ENCODE data around the gene FNDC3B.

The FNDC3B gene

GRCh38 chr3:172159962-172160538, 120.7 kb downstream of the FNDC3B start:
- H3K4me1 ChIP-seq (ENCODE audit: control insufficient read depth, insufficient read depth, low read length, poor library complexity, severe bottlenecking) = peaks cover 17% of the 10 kb centered on the region
- 54 to 79% methylated on average over 3 of the region's 4 CpGs for WGBS, 2 experiments (ENCODE audit: insufficient coverage in 2 of 2)
- peaks cover 45% of the 10 kb centered on the region for H3K36me3 ChIP-seq (ENCODE audit: control insufficient read depth, insufficient read depth, low read length)
- no peak overlapping the region for H3K4me3 ChIP-seq (ENCODE audit: extremely low read depth, insufficient read depth, low read length, poor library complexity, severe bottlenecking)
- H3K9me3 ChIP-seq (ENCODE audit: control insufficient read depth, low read length) = no peaks in the 10 kb centered on the region
- H3K27ac ChIP-seq (ENCODE audit: low read depth, low read length, severe bottlenecking) = no peak overlapping the region

GRCh38 chr3:172161133-172161789, 121.9 kb downstream of the FNDC3B start:
- H3K36me3 ChIP-seq (ENCODE audit: control insufficient read depth, insufficient read depth, low read length) = peaks cover 39% of the 10 kb centered on the region
- 92 to 100% methylated on average over 1 to 2 of the region's 4 CpGs for WGBS, 2 experiments (ENCODE audit: insufficient coverage in 2 of 2)
- H3K4me3 ChIP-seq (ENCODE audit: extremely low read depth, insufficient read depth, low read length, poor library complexity, severe bottlenecking) = no peak overlapping the region
- peaks cover 5% of the 10 kb centered on the region for H3K4me1 ChIP-seq (ENCODE audit: control insufficient read depth, insufficient read depth, low read length, poor library complexity, severe bottlenecking)
- H3K9me3 ChIP-seq (ENCODE audit: control insufficient read depth, low read length) = no peaks in the 10 kb centered on the region
- H3K27ac ChIP-seq (ENCODE audit: low read depth, low read length, severe bottlenecking) = no peak overlapping the region

- Histone ChIP-seq H3K9me3 (ENCODE audit: control insufficient read depth, low read length) (no peaks in the 10 kb centered on the region), H3K36me3 (ENCODE audit: control insufficient read depth, insufficient read depth, low read length) (peaks cover 37% of the 10 kb centered on the region), H3K4me3 (ENCODE audit: extremely low read depth, insufficient read depth, low read length, poor library complexity, severe bottlenecking) (no peak overlapping the region), H3K4me1 (ENCODE audit: control insufficient read depth, insufficient read depth, low read length, poor library complexity, severe bottlenecking) (no peaks in the 10 kb centered on the region), H3K27ac (ENCODE audit: low read depth, low read length, severe bottlenecking) (no peak overlapping the region)
- WGBS, 2 experiments (ENCODE audit: insufficient coverage in 2 of 2) = 85 to 87% methylated on average over 5 of the region's 9 CpGs
These were observed 122.6 kb downstream of the FNDC3B start for GRCh38 chr3:172161959-172162358.

- WGBS, 2 experiments (ENCODE audit: insufficient coverage in 2 of 2) = 100% methylated on average over 1 of the region's 3 CpGs
- Histone ChIP-seq H3K9me3 (ENCODE audit: control insufficient read depth, low read length) (no peaks in the 10 kb centered on the region), H3K4me3 (ENCODE audit: extremely low read depth, insufficient read depth, low read length, poor library complexity, severe bottlenecking) (no peak overlapping the region), H3K4me1 (ENCODE audit: control insufficient read depth, insufficient read depth, low read length, poor library complexity, severe bottlenecking) (no peaks in the 10 kb centered on the region), H3K36me3 (ENCODE audit: control insufficient read depth, insufficient read depth, low read length) (peaks cover 23% of the 10 kb centered on the region), H3K27ac (ENCODE audit: low read depth, low read length, severe bottlenecking) (no peak overlapping the region)
These were observed 123.9 kb downstream of the FNDC3B start for GRCh38 chr3:172163320-172163719.

GRCh38 chr3:172164620-172165362, 125.4 kb downstream of the FNDC3B start:
- peaks cover 13% of the 10 kb centered on the region for H3K4me1 ChIP-seq (ENCODE audit: control insufficient read depth, insufficient read depth, low read length, poor library complexity, severe bottlenecking)
- no peak overlapping the region for H3K27ac ChIP-seq (ENCODE audit: low read depth, low read length, severe bottlenecking)
- WGBS, 2 experiments (ENCODE audit: insufficient coverage in 2 of 2) = 100% methylated on average over 2 of the region's 6 CpGs; no CpG with 5 or more reads in 1 of the 2 experiments

GRCh38 chr3:172166261-172166660, 126.9 kb downstream of the FNDC3B start:
- Histone ChIP-seq H3K9me3 (ENCODE audit: control insufficient read depth, low read length) (no peaks in the 10 kb centered on the region), H3K36me3 (ENCODE audit: control insufficient read depth, insufficient read depth, low read length) (peaks cover 15% of the 10 kb centered on the region), H3K4me1 (ENCODE audit: control insufficient read depth, insufficient read depth, low read length, poor library complexity, severe bottlenecking) (peaks cover 27% of the 10 kb centered on the region), H3K4me3 (ENCODE audit: extremely low read depth, insufficient read depth, low read length, poor library complexity, severe bottlenecking) (no peak overlapping the region), H3K27ac (ENCODE audit: low read depth, low read length, severe bottlenecking) (no peak overlapping the region)
- 90 to 93% methylated on average over 4 to 5 of the region's 6 CpGs for WGBS, 2 experiments (ENCODE audit: insufficient coverage in 2 of 2)

More at GRCh38 chr3:172164620-172165362, 125.4 kb downstream of the FNDC3B start:
- peaks cover 18% of the 10 kb centered on the region for H3K36me3 ChIP-seq (ENCODE audit: control insufficient read depth, insufficient read depth, low read length)
- no peak overlapping the region for H3K4me3 ChIP-seq (ENCODE audit: extremely low read depth, insufficient read depth, low read length, poor library complexity, severe bottlenecking)
- H3K9me3 ChIP-seq (ENCODE audit: control insufficient read depth, low read length) = no peaks in the 10 kb centered on the region

GRCh38 chr3:172166890-172167289, 127.5 kb downstream of the FNDC3B start:
- Histone ChIP-seq H3K36me3 (ENCODE audit: control insufficient read depth, insufficient read depth, low read length) (peaks cover 17% of the 10 kb centered on the region), H3K4me3 (ENCODE audit: extremely low read depth, insufficient read depth, low read length, poor library complexity, severe bottlenecking) (no peak overlapping the region), H3K27ac (ENCODE audit: low read depth, low read length, severe bottlenecking) (no peak overlapping the region), H3K9me3 (ENCODE audit: control insufficient read depth, low read length) (no peaks in the 10 kb centered on the region), H3K4me1 (ENCODE audit: control insufficient read depth, insufficient read depth, low read length, poor library complexity, severe bottlenecking) (peaks cover 34% of the 10 kb centered on the region)
- WGBS, 2 experiments (ENCODE audit: insufficient coverage in 2 of 2) = 89 to 100% methylated on average over 3 to 7 of the region's 9 CpGs

GRCh38 chr3:172167892-172168648, 128.7 kb downstream of the FNDC3B start:
- Histone ChIP-seq H3K36me3 (ENCODE audit: control insufficient read depth, insufficient read depth, low read length) (peaks cover 13% of the 10 kb centered on the region), H3K4me3 (ENCODE audit: extremely low read depth, insufficient read depth, low read length, poor library complexity, severe bottlenecking) (no peak overlapping the region), H3K4me1 (ENCODE audit: control insufficient read depth, insufficient read depth, low read length, poor library complexity, severe bottlenecking) (peaks cover 34% of the 10 kb centered on the region), H3K27ac (ENCODE audit: low read depth, low read length, severe bottlenecking) (no peak overlapping the region), H3K9me3 (ENCODE audit: control insufficient read depth, low read length) (no peaks in the 10 kb centered on the region)
- 91 to 100% methylated on average over 1 of the region's 3 CpGs for WGBS, 2 experiments (ENCODE audit: insufficient coverage in 2 of 2)

GRCh38 chr3:172170073-172170709, 130.8 kb downstream of the FNDC3B start:
- WGBS, 2 experiments (ENCODE audit: insufficient coverage in 2 of 2) = 96 to 100% methylated on average over 3 to 4 of the region's 5 CpGs
- Histone ChIP-seq H3K9me3 (ENCODE audit: control insufficient read depth, low read length) (no peaks in the 10 kb centered on the region), H3K27ac (ENCODE audit: low read depth, low read length, severe bottlenecking) (no peak overlapping the region), H3K4me1 (ENCODE audit: control insufficient read depth, insufficient read depth, low read length, poor library complexity, severe bottlenecking) (peaks cover 49% of the 10 kb centered on the region), H3K36me3 (ENCODE audit: control insufficient read depth, insufficient read depth, low read length) (peaks cover 13% of the 10 kb centered on the region), H3K4me3 (ENCODE audit: extremely low read depth, insufficient read depth, low read length, poor library complexity, severe bottlenecking) (no peak overlapping the region)

- Histone ChIP-seq H3K4me1 (ENCODE audit: control insufficient read depth, insufficient read depth, low read length, poor library complexity, severe bottlenecking) (peaks cover 56% of the 10 kb centered on the region), H3K27ac (ENCODE audit: low read depth, low read length, severe bottlenecking) (peak overlapping the region; percentile 36), H3K36me3 (ENCODE audit: control insufficient read depth, insufficient read depth, low read length) (peaks cover 17% of the 10 kb centered on the region), H3K4me3 (ENCODE audit: extremely low read depth, insufficient read depth, low read length, poor library complexity, severe bottlenecking) (no peak overlapping the region), H3K9me3 (ENCODE audit: control insufficient read depth, low read length) (no peaks in the 10 kb centered on the region)
These were observed 131.5 kb downstream of the FNDC3B start for GRCh38 chr3:172170841-172171240.
